IMR-90 (cell line): ENCODE results near the gene LAGE3. TPM values are rescaled to one million over a fixed set of nuclear protein-coding genes. Genes with fewer than 3 reads are reported as not detected.

Experiments
- ATAC-seq: fragments of 200-7000 bp; cut with Tn5 transposase; 2 replicates; pipeline ENCODE4 v1.9.1; 2020; ENCODE audit warnings: low read depth, mild to moderate bottlenecking, moderate library complexity
- BruUV-seq: library from RNA; stranded (reverse); fragments of 400-500 nt; replicated peaks from 2 replicates; lab custom pipeline; 2021; lab: Mats Ljungman, UMichigan
- CTCF ChIA-PET: fragments of 300-600 bp; formaldehyde crosslinking; extraction: SDS; loops from one replicate; lab custom pipeline; 2021; ENCODE audit warnings: antibody characterized with exemption; lab: Yijun Ruan, JAX
- POLR2A ChIA-PET: fragments of 300-600 bp; sonication (Branson Sonifier 250); formaldehyde crosslinking; loops from one replicate; lab custom pipeline; 2022; ENCODE audit warnings: antibody characterized with exemption; ENCODE audit not compliant: unreplicated experiment; lab: Charles Lee
- DNase-seq: peaks from one replicate; pipeline ENCODE4 v3.0.0; 2013
- H2AFZ ChIP-seq: replicated peaks from 2 replicates; pipeline ENCODE3; 2013; ENCODE audit warnings: low read length, mild to moderate bottlenecking; ENCODE audit not compliant: poor library complexity
- H2AK5ac ChIP-seq: 2 replicates; pipeline ENCODE4 v1.6.1; 2013; ENCODE audit warnings: low read depth, low read length, inconsistent platforms
- H2AK9ac ChIP-seq: replicated peaks from 2 replicates; pipeline ENCODE3; 2013; ENCODE audit warnings: mild to moderate bottlenecking, low read depth, low read length, moderate library complexity; ENCODE audit not compliant: poor library complexity
- H2BK120ac ChIP-seq: 2 replicates; pipeline ENCODE4 v1.6.1; 2013; ENCODE audit warnings: low read depth, low read length, inconsistent platforms
- H2BK15ac ChIP-seq: 3 replicates; pipeline ENCODE4 v1.6.1; 2013; ENCODE audit warnings: low read depth, low read length, inconsistent platforms
- H2BK20ac ChIP-seq: 2 replicates; pipeline ENCODE4 v1.6.1; 2013; ENCODE audit warnings: low read depth, mild to moderate bottlenecking, inconsistent platforms, low read length, moderate library complexity
- H2BK5ac ChIP-seq: 2 replicates; pipeline ENCODE4 v1.6.1; 2013; ENCODE audit warnings: mild to moderate bottlenecking, low read depth, low read length, inconsistent platforms; ENCODE audit not compliant: poor library complexity, severe bottlenecking
- H3K14ac ChIP-seq: replicated peaks from 2 replicates; pipeline ENCODE4 v1.6.1; 2013; ENCODE audit warnings: low read depth, low read length, inconsistent platforms
- H3K18ac ChIP-seq: 2 replicates; pipeline ENCODE4 v1.6.1; 2013; ENCODE audit warnings: low read depth, low read length, control low read depth
- H3K23ac ChIP-seq: 2 replicates; pipeline ENCODE4 v1.6.1; 2013; ENCODE audit warnings: low read depth, low read length, inconsistent platforms
- H3K27ac ChIP-seq: 2 replicates; pipeline ENCODE4 v1.5.1; 2013; ENCODE audit warnings: mild to moderate bottlenecking, control low read depth, low read length; ENCODE audit not compliant: insufficient read depth
- H3K27me3 ChIP-seq: 2 replicates; pipeline ENCODE4 v1.6.1; 2013; ENCODE audit warnings: low read length; ENCODE audit not compliant: control insufficient read depth, insufficient read depth
- H3K36me3 ChIP-seq: 2 replicates; pipeline ENCODE4 v1.6.1; 2013; ENCODE audit warnings: low read length, mixed read lengths; ENCODE audit not compliant: control insufficient read depth, insufficient read depth
- H3K4ac ChIP-seq: 2 replicates; pipeline ENCODE4 v1.6.1; 2013; ENCODE audit warnings: low read depth, low read length, inconsistent platforms
- H3K4me1 ChIP-seq: 2 replicates; pipeline ENCODE4 v1.6.1; 2013; ENCODE audit warnings: low read length, mixed read lengths; ENCODE audit not compliant: control insufficient read depth, insufficient read depth
- H3K4me2 ChIP-seq: 2 replicates; pipeline ENCODE4 v1.6.1; 2013; ENCODE audit warnings: low read depth, mild to moderate bottlenecking, control low read depth, low read length, moderate library complexity
- H3K4me3 ChIP-seq: 2 replicates; pipeline ENCODE4 v1.5.1; 2013; ENCODE audit warnings: low read depth, mild to moderate bottlenecking, control low read depth, low read length, moderate library complexity; ENCODE audit not compliant: insufficient read depth
- H3K56ac ChIP-seq: 2 replicates; pipeline ENCODE4 v1.6.1; 2013; ENCODE audit warnings: low read length, inconsistent platforms; ENCODE audit not compliant: insufficient read depth; ENCODE audit errors: extremely low read depth
- H3K79me1 ChIP-seq, 2 experiments: 2 replicates each; pipeline ENCODE4 v1.6.1; 2013; ENCODE audit warnings: low read length in 2 of 2, inconsistent platforms in 1 of 2, low read depth in 1 of 2
- H3K9ac ChIP-seq: 2 replicates; pipeline ENCODE4 v1.6.1; 2013; ENCODE audit warnings: low read depth, low read length, control low read depth
- H3K9me1 ChIP-seq: 2 replicates; pipeline ENCODE4 v1.6.1; 2013; ENCODE audit warnings: low read length, inconsistent platforms; ENCODE audit not compliant: insufficient read depth
- H3K9me3 ChIP-seq: 2 replicates; pipeline ENCODE4 v1.6.1; 2013; ENCODE audit warnings: low read length; ENCODE audit not compliant: control insufficient read depth, insufficient read depth
- H4K20me1 ChIP-seq: 2 replicates; pipeline ENCODE4 v1.6.1; 2013; ENCODE audit warnings: low read length, inconsistent platforms; ENCODE audit not compliant: insufficient read depth
- H4K5ac ChIP-seq: 2 replicates; pipeline ENCODE4 v1.6.1; 2013; ENCODE audit warnings: mild to moderate bottlenecking, low read depth, low read length, control low read depth
- H4K8ac ChIP-seq, 2 experiments: 2 replicates each; pipeline ENCODE4 v1.6.1; 2013; ENCODE audit warnings: low read depth in 2 of 2, low read length in 2 of 2, control low read depth in 1 of 2, inconsistent platforms in 1 of 2
- H4K91ac ChIP-seq: 2 replicates; pipeline ENCODE4 v1.6.1; 2013; ENCODE audit warnings: low read depth, low read length, inconsistent platforms; ENCODE audit not compliant: insufficient read depth
- CEBPB ChIP-seq: IDR thresholded peaks from 2 replicates; pipeline ENCODE4 v1.6.1; 2012; ENCODE audit warnings: low read depth, low read length, improper control_type of control experiment
- NFE2L2 ChIP-seq: fragments of 150-350 bp; IDR thresholded peaks from 2 replicates; pipeline ENCODE4 v1.6.1; 2016; ENCODE audit warnings: low read depth, mild to moderate bottlenecking, low read length
- WGBS, 2 experiments: methylation state at CpG; one replicate each; pipeline versions ENCODE4 v1.1.5 to v1.1.7; 2013; ENCODE audit warnings: missing lambda C conversion rate in 2 of 2; ENCODE audit not compliant: insufficient read length in 1 of 2; ENCODE audit errors: extremely low coverage in 2 of 2; 5-methylcytosine and 5-hydroxymethylcytosine counted together
- dilution Hi-C: fragments of 300-500 bp; cut with HindIII; formaldehyde crosslinking; loops from one replicate; pipeline ENCODE4 v1.14.3; 2018; ENCODE audit warnings: low sequenced_read_pairs; ENCODE audit not compliant: unreplicated experiment
- in situ Hi-C: fragments of 300-500 bp; cut with MboI; formaldehyde crosslinking; loops from 3 replicates; pipeline ENCODE4 v1.14.3; 2019; ENCODE audit warnings: low sequenced_read_pairs, inconsistent platforms, mixed read lengths
- intact Hi-C: fragments of 100-400 bp; cut with micrococcal nuclease; formaldehyde crosslinking; loops from 2 replicates; pipeline ENCODE4 v1.10.0; 2022
- polyA plus RNA-seq, 3 experiments: library from polyadenylated mRNA; depleted of rRNA; stranded (reverse); fragments of >200 nt; gene quantifications; 2 replicates each; pipeline ENCODE4 v1.2.3, GENCODE V29; 2012; ENCODE audit warnings: low replicate concordance in 1 of 3
- total RNA-seq: library from RNA; depleted of rRNA; stranded (reverse); fragments of >200 nt; gene quantifications from 2 replicates; pipeline ENCODE4 v1.2.3, GENCODE V29; 2012

The LAGE3 gene
- total and polyA plus RNA-seq, 2 of the 4 experiments (the other 2 are of a cell fraction) = 3.6 to 14.8 TPM

GRCh38 chrX:154525606-154526490 lies 46.8 kb upstream of the LAGE3 start:
- no peak overlapping the region for H3K23ac ChIP-seq
- peak overlapping the region; percentile 22; the same call in 1 of the 2 replicates for H3K27ac ChIP-seq
- H2AK9ac ChIP-seq = peak overlapping the region; percentile 37
- no peaks in the 10 kb centered on the region for H3K27me3 ChIP-seq
- no peak for DNase-seq
- no peak overlapping the region for H3K4me3 ChIP-seq
- H3K4me2 ChIP-seq = no peak overlapping the region
- intact Hi-C loops = no loop called here
- no peak overlapping the region for H3K56ac ChIP-seq
- no peaks in the 10 kb centered on the region; the same call in 1 of the 2 replicates for H3K9me3 ChIP-seq
- peaks cover 10% of the 10 kb centered on the region for H3K4me1 ChIP-seq
- 0 out of 2 replicates have a peak, but pooled peaks cover 2% of the 10 kb centered on the region for H3K9me1 ChIP-seq
- H3K14ac ChIP-seq = no peak overlapping the region
- no peak overlapping the region for H3K9ac ChIP-seq
- 0 out of 2 replicates have a peak overlapping the region, but pooled peaks have one; percentile 13 for H3K18ac ChIP-seq
- no peak overlapping the region; the same call in 1 of the 2 replicates for H2BK20ac ChIP-seq
- peak overlapping the region; percentile 35; the same call in 1 of the 2 replicates for H4K5ac ChIP-seq
- H3K36me3 ChIP-seq = peaks cover 7% of the 10 kb centered on the region; the same call in 1 of the 2 replicates
- no peak overlapping the region for H4K91ac ChIP-seq
- no peak overlapping the region for H2BK5ac ChIP-seq
- no peak for ATAC-seq
- in situ Hi-C loops = loop anchor here (25.0 kb wide), 1 partner anchor 1564 kb away; no protein-coding TSS in a partner anchor
- POLR2A ChIA-PET = no interaction called here
- no peaks in the 10 kb centered on the region for H4K20me1 ChIP-seq
- 95% methylated on average over 4 of the region's 14 CpGs; no CpG with 5 or more reads in 1 of the 2 experiments for WGBS, 2 experiments
- dilution Hi-C loops = no loop called here
- TF ChIP-seq CEBPB (peak; percentile 81), NFE2L2 (no peak)
- H2AK5ac ChIP-seq = peak overlapping the region; percentile 4; the same call in 1 of the 2 replicates
- no peak overlapping the region for H4K8ac ChIP-seq
- H2AFZ ChIP-seq = no peak overlapping the region
- H3K4ac ChIP-seq = 0 out of 2 replicates have a peak overlapping the region, but pooled peaks have one; percentile 24
- no peaks in the 10 kb centered on the region for H3K79me1 ChIP-seq
- BruUV-seq = no TSS peak
- H2BK15ac ChIP-seq = no peak overlapping the region; the same call in 2 of the 3 replicates
- CTCF ChIA-PET = no interaction called here
- H2BK120ac ChIP-seq = no peak overlapping the region
